Activated T-helper 1 cell treated with Interleukin-2 at 50 U/mL for 16 hours (primary cell): ENCODE data around the gene SLC28A2.
"Not testable (repeated sequence)": the region's sequence is repeated elsewhere in the genome, so short reads cannot be mapped to it uniquely, and the experiment has no call there.

Source experiments
- DNase-seq: peaks from one replicate; pipeline ENCODE4 v3.0.0-alpha.2; 2020; ENCODE audit warnings: low read depth

Gene SLC28A2

GRCh38 chr15:45251888-45252287 is at the start of gene SLC28A2:
Gene SLC28A2, plus strand, starts transcription at chr15:45252234. Its CDS starts 982 bp downstream, at chr15:45253216.
- no peak for DNase-seq

GRCh38 chr15:45203182-45203581 is 48.9 kb upstream of the SLC28A2 start:
- DNase-seq, result no peak

- no peak for DNase-seq
Observed at GRCh38 chr15:45205192-45205591, 46.8 kb upstream of the SLC28A2 start.

- DNase-seq, result no peak
Observed at GRCh38 chr15:45212493-45212892, 39.5 kb upstream of the SLC28A2 start.

- no peak for DNase-seq
Observed at GRCh38 chr15:45221053-45221599, 30.9 kb upstream of the SLC28A2 start.

- DNase-seq, result no peak
Observed at GRCh38 chr15:45221967-45222366, 30.1 kb upstream of the SLC28A2 start.

GRCh38 chr15:45224621-45225217 is 27.3 kb upstream of the SLC28A2 start:
- no peak for DNase-seq

GRCh38 chr15:45225506-45226273 is 26.3 kb upstream of the SLC28A2 start:
- DNase-seq, result no peak

GRCh38 chr15:45228931-45229330 is 23.1 kb upstream of the SLC28A2 start:
- DNase-seq, result no peak

- DNase-seq, result no peak
Observed at GRCh38 chr15:45230245-45230965, 21.6 kb upstream of the SLC28A2 start.

- DNase-seq, result no peak
Observed at GRCh38 chr15:45231132-45231531, 20.9 kb upstream of the SLC28A2 start.

GRCh38 chr15:45231864-45232562 is 20.0 kb upstream of the SLC28A2 start:
- no peak for DNase-seq

GRCh38 chr15:45234562-45235235 is 17.3 kb upstream of the SLC28A2 start:
- DNase-seq, result no peak

GRCh38 chr15:45236806-45237205 is 15.2 kb upstream of the SLC28A2 start:
- not testable (repeated sequence) for DNase-seq

GRCh38 chr15:45242289-45242688 is 9.7 kb upstream of the SLC28A2 start:
- no peak for DNase-seq

- DNase-seq, result no peak
Observed at GRCh38 chr15:45249125-45249780, 2.8 kb upstream of the SLC28A2 start.

- DNase-seq, result no peak
Observed at GRCh38 chr15:45253330-45253729, 1.3 kb downstream of the SLC28A2 start.

- no peak for DNase-seq
Observed at GRCh38 chr15:45254405-45254804, 2.4 kb downstream of the SLC28A2 start.

GRCh38 chr15:45254824-45255223 is 2.8 kb downstream of the SLC28A2 start:
- not testable (repeated sequence) for DNase-seq

- no peak for DNase-seq
Observed at GRCh38 chr15:45259796-45260195, 7.8 kb downstream of the SLC28A2 start.

- DNase-seq, result no peak
Observed at GRCh38 chr15:45262906-45263461, 10.9 kb downstream of the SLC28A2 start.
